Measurements from ENCODE around the gene RPRD2.
A peak's percentile ranks its signal among the peaks of the same experiment; 100 is the strongest.

RPRD2 gene

GRCh38 chr1:150513351-150513791 is 149.4 kb downstream of the RPRD2 start:
- TF ChIP-seq CTCF (IDR thresholded peaks at IDR 0.05; ENCODE audit: low read depth, low read length), result no peak
- no peak overlapping the region for H3K4me3 ChIP-seq (ENCODE audit: low read depth, low read length)

GRCh38 chr1:150514260-150514659 is 150.3 kb downstream of the RPRD2 start:
- no peak for TF ChIP-seq CTCF (IDR thresholded peaks at IDR 0.05; ENCODE audit: low read depth, low read length)
- H3K4me3 ChIP-seq (ENCODE audit: low read depth, low read length), result no peak overlapping the region

DNA sequence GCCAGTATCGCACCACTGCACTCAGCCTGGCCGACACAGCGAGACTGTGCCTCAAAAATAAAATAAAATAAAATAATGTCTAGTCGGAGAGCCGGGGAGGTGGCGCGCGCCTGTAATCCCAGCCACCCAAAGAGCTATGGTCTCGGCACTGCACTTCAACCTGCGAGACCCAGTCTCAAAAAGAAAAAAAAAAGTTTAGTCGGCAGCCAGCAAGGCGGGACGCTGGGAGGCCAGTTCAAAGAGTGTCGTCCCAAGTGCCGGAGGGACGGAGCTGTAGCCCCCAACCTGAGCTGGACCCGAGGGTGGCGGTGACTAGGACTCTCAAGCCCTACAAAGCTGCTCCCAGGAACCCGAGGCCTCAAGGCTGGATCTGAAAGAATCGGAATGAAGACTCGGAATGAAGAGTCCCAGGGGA is 151.0 kb downstream of the RPRD2 start:
- TF ChIP-seq CTCF (IDR thresholded peaks at IDR 0.05; ENCODE audit: low read depth, low read length), result no peak
- peak overlapping the region; percentile 52 for H3K4me3 ChIP-seq (ENCODE audit: low read depth, low read length)

- H3K4me3 ChIP-seq (ENCODE audit: low read depth, low read length), result peak within 1 kb of the TSS; percentile 52
- no peak for TF ChIP-seq CTCF (IDR thresholded peaks at IDR 0.05; ENCODE audit: low read depth, low read length)
These were observed 151.5 kb downstream of the RPRD2 start, which contains the start of gene FALEC for GRCh38 chr1:150515328-150516049. TSS of gene FALEC (plus strand) at chr1:150515752.

DNA sequence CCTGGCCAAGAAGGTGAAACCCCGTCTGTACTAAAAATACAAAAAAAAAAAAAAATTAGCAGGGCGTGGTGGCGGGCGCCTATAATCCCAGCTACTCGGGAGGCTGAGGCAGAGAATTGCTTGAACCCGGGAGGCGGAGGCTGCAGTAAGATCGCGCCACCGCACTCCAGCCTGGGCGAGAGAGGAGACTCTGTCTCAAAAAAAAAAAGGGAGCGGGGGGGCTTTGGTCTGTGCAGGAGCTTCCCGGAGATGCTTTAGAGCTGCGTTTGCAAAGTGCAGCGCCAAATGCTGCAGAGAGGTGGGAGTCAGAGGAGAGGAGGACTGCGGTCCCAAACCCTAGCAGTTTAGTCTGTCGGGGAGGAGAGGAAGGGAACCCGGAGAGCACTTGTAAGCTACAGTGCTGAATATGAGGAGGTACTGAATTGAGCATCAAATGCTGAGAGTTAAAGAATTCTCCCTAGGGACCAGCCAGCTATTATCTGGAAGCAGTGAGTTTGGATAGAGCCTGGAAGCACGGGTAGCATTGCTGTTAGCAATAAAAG is 152.2 kb downstream of the RPRD2 start:
- TF ChIP-seq CTCF (IDR thresholded peaks at IDR 0.05; ENCODE audit: low read depth, low read length), result no peak
- H3K4me3 ChIP-seq (ENCODE audit: low read depth, low read length), result peak overlapping the region; percentile 52

GRCh38 chr1:150516616-150517015 is 152.7 kb downstream of the RPRD2 start:
- TF ChIP-seq CTCF (IDR thresholded peaks at IDR 0.05; ENCODE audit: low read depth, low read length), result no peak
- H3K4me3 ChIP-seq (ENCODE audit: low read depth, low read length), result peak overlapping the region; percentile 52; the same call in 1 of the 2 replicates

Measured in WI38 (cell line).